GM18502 (cell line): ENCODE results near the gene SORCS3.

ENCODE experiments used
- ATAC-seq: cut with Tn5 transposase; IDR thresholded peaks from one replicate; pipeline ENCODE4 v1.9.1; 2021; ENCODE audit warnings: mild to moderate bottlenecking; ENCODE audit not compliant: unreplicated experiment, poor library complexity

SORCS3 gene

DNA sequence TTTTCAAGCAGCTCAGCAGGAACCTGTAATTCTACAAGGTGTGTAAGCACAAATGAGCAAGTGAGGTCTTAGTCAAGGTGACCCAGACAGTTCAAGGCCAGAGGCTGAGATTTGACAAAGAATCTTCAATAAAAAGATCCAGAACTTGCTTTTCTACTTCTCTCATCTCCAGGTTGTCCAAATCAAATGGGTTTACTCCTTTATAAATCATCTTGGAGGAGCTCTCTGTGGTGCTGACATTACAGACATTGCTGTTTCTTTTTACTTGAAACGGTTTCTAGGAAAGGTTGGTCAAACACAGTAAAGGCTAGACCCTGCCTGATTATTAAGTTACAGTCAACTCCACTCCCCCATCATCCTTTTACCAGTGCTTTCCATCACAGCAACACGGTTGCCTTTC is 504.6 kb downstream of the SORCS3 start:
- ATAC-seq = no peak

DNA sequence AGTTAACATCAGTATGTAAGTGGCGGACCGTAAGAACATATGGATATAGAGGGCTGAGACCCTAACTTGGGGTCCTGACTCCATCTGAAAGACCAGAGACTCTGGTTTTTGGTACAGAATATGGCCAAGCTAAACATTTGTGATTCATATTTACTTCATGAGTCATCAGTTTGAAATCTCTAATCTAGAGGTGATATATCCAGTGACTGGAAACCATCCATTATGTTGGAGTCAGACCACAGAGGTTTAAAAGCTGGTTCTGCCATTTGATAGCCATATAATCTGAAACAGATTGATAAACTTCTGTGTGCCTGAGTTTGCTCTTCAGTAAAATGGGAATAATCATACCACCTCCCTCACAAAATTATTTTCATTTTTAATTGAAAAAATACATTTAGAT is 505.3 kb downstream of the SORCS3 start:
- no peak for ATAC-seq

DNA sequence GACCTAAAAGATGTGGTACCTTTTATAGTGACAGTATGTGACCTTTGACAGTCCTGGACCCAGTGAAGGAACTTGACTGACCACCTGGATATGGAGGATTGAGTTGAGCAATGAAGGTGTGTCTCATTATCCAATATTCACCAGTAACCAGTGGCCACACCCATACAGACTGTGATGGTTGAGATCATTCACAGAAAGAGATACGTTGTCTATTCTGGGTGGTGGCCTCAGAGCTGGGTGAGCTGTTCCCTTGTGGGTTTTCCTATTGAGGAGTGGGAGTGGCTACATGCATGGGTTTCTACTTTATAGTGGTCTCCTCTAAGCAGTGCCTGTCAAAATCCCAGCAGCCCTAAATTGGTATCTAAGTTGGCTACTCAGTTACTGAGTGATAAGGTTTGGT is 507.4 kb downstream of the SORCS3 start:
- ATAC-seq = no peak

DNA sequence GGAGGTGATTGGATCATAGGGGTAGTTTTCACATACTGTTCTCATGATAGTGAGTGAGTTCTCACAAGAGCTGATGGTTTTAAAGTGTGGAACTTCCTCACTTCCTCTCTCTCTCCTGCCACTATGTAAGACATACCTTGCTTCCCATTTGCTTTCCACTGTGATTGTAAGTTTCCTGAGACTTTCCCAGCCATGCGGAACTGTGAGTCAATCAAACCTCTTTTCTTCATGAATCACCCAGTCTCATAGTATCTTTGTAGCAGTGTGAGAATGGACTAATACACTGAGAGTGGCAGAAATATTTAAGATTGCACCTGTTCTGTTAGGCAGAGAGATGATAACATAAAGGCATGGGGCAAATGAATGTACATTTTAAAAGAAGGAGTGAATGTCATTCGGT is 507.8 kb downstream of the SORCS3 start:
- no peak for ATAC-seq

DNA sequence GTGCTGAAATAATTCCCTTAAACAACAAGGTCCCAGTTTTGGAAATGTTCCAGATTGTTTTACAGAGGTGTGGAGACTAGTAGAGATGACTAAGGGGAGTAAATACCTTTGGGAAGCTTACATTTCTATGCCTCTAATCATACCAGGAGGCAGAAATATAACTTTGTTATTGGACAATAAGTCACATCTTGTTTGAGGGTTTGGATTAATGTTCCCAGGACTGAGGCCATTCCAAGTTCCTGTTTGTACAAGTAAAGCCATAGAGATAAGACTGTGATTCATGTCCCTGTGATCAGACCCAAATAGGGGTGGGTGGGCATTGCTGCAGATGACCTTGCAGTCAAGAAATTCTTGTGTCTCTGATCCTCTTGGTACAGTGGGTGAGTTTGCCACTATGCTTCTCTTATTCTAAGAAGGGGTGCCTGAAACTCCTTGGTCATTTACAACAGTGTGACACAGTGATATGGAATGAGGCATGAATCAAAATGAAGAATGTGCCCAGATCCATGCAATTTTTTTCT is 508.3 kb downstream of the SORCS3 start:
- no peak for ATAC-seq

DNA sequence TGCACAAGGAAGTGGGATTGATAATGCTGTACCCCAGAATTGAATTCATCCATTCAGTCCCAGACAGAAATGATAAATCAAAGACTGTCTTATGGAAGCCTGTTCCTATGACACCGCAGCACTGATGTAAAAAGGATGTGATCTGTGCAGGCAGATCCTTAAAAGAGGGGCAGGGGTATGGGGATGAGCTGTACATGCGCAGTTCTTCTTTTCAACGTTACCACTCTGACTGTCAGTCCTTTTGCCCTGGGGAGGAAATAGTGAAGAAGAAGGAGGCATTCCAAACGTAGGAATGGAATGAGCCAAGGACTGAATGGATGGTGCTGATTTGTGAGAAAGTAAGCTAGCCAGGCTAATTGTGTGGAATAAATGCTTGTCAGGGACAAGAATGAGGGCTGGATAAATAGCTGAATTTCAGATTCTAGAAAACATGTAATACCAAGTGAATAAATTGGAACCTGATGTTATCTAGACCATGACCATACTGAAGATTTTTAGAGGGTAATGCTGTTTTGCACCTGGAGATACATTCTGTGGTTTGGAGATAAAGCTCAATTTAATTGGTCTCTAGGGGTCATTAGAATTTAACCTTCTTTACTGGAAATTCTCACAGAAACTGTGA is 509.3 kb downstream of the SORCS3 start:
- no peak for ATAC-seq

DNA sequence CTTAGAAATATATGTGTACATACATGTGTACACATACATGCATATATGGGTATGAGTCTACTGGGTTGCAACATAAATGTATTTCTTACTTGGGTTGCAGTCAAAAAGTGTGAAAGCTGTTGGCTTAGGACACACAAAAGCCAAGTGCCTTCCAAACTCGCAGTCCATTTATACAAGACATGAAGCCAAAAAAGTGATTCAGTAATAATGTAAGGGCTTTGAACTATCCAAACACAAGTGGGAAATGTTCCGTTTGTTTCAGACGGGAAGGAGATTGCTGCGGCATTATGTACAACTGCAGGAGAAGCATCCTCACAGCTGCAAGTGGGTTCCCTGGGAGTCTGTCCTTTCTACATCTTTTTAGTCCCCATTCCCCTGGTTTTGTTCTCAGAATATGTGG is 513.6 kb downstream of the SORCS3 start:
- ATAC-seq = no peak

DNA sequence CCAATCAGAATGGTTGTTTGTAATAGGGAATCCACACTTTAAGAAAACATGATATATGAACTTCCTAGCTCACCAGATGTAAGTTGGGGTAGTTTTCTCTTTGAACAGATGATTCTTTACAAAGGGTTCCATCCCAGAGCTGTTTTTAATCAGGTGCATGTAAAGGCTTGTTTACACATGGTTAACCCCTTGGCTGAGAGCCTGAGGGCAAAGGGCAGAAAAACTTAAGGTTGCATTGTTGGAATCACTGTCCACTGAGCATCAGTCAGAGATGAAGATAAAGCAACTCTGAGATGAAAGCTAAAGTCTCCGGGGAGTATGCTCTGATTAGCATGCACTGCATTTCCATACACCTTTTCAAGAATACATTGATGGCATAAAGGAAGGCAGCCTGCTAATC is 518.2 kb downstream of the SORCS3 start:
- ATAC-seq = no peak

DNA sequence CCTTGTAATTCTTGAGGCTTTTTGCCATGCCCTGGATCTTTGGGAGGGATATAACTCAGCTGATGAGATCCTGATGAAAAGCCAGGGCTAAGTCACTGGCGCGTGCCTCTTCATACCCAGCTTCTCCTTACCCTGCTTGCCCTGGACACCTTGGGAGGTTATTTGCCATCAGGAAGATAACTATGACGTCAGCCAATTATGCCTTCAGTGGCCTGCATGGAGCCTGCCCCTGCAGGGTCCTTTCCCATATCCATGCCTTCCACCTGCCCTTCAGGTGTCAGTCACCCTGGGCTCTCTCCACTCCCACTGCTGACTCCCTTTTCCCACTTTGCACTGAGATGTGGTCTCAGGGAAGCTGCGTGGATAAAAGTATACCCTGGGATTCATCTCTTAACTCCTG is 520.1 kb downstream of the SORCS3 start:
- no peak for ATAC-seq

DNA sequence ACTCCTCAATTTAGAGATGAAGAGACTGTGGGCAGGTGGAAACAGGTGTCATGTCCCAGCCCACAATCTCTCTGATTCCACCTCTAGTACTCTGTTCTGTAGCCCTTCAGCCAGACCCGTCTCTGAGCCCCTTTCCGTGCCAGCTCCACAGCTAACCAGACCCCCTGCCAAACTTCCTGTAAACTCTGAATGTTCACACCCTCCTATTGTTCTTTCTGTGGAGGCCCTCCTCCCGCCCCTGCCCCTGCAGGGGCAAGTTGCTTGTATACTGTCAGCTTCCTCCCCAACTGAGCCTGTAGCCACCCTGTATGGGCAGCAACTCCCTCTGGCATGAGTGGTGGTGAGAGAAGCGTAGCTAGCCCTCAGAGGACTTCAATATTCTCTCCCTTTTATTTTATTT is 520.7 kb downstream of the SORCS3 start:
- ATAC-seq = no peak

DNA sequence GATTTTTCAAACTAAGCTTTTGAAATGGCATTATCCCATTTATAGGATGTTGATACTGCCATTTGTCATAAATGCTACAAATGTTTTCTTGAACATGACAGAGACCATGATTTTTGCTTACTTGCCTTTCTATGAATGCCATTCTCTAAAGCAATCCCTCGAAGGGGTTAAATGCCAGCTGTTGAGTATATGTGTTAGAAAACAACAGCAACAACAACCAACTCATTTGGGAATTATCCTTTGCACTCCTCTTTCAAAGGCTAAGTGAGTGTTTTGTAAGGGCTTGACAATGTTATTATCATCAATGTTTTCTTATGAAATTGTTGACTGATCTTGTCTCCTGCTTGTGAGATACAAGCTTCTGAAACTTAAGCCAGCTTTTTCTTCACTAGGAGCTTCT is 529.4 kb downstream of the SORCS3 start:
- no peak for ATAC-seq

DNA sequence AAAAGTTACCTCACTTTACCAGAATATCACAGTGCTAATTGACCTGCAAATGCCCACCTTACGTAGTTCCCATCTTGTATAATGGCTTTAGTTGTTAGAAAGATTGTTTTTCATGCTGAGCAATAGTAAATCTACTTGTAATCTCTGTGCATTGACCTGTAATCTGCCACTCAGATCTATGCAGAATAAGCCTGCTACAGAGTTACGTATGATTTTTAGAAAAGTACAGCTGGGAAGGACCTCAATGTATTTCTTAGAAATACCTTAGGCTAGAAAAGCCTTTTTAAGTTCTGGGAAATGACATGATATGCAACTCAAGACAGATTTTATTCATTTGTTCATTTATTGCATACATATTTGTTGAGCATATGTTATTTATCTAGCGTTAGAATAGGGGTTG is 530.9 kb downstream of the SORCS3 start:
- no peak for ATAC-seq

DNA sequence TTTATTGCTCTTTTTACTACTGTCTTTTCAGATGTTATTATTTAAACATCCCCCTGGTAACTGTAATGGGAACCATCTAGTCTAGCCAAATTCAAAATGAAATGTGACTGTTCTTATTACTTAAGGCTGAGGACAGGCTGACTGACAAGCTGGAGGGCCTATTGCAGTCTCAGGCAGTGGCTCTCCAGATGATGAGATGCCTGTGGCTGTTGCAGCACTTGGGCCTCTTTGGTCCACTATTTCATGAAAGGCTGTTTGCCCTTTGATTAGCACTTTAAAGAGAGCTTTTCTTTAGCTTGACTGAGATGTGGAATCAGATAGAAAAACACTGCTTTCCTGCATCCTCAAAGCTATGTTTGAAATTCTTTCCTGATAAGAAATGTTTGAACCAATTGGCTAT is 540.5 kb downstream of the SORCS3 start:
- ATAC-seq = no peak

DNA sequence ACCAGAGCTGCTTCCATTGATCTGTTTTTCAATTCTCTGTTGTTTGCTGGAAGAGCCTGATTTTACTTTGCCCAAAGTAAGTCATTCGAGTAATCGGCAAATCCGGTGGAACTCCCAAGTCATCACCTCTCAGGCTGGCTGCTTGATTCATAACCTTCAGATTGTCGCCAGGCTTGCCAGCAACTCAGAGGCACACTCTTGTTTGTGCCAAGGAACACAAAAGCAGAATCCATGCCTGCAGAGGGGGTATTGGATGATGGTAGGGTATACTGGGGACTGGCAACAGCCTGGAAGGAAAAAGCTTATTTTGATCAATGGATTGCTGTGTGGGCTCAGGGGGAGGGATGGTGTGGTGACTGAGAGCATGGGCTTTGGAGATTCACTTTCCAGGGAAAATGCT is 542.4 kb downstream of the SORCS3 start:
- no peak for ATAC-seq

DNA sequence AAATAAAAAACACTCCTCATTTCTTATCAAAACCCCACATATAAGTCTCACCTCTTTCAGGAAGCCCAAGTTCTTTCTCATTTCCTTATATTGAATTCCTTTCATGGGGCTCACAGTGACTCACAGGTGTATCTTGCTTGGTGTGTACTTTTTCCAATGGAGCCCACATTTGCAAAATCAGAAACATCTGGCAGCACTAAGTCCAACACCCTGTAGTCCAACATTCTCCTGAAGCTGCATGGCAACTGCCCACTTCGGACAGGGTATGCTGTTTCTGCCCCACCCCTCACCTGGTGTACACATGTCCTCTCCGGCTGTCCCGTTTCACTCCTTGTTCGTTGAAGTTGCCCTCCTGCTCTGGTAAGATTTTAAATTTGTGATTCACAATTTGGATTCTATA is 544.1 kb downstream of the SORCS3 start:
- ATAC-seq = no peak

DNA sequence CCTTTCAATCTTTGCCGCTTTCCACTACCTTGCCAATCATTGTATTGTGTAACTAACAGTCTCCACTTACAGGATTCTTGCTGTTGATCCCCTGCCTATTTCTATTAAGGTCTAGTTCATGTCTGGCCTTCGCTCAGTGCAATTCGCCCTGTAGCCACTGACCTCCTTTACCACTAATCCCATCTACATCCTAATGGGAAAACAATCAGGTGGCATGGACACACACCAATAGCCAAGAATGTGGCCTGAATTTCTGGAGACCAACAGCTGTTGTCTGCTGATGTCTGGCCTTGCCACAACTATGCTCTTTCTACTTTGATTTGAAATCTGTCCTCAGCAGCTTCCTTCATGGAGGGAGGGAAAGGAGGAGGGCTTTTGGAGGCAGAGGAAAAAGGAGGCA is 546.2 kb downstream of the SORCS3 start:
- no peak for ATAC-seq

DNA sequence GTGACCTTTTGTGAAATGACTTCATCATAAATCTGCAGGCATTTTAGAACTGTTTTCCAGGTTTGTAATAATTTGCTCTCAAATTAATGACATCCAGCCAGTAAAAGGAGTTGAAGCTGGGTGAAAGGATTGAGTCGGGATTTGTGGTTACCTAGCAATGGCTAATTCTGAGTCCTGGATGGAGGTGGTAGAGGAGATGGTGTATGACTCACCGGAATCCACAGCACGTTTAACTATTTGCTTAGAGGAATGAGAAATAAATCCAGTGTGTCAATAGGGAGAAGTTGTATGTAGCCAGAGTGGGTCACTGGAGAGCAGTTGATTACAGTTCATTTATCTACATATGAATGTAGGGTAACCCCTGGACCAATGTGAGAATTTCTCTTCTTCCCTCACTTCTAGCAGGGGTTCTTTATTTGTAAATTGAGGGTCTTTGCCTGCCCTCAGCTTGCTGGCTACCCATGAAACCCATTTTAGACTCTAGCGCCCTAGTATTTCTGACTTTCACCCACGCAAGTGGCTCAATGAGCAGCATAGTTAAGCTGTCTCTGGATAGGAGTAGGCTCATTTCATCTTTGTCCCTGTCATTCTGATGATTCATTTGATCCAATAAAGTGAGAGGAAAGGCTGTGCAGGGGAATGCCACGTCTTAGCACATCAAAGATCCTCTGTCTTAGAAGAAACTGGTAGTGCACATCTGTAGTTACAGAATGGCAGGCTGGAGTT is 547.8 kb downstream of the SORCS3 start:
- no peak for ATAC-seq

DNA sequence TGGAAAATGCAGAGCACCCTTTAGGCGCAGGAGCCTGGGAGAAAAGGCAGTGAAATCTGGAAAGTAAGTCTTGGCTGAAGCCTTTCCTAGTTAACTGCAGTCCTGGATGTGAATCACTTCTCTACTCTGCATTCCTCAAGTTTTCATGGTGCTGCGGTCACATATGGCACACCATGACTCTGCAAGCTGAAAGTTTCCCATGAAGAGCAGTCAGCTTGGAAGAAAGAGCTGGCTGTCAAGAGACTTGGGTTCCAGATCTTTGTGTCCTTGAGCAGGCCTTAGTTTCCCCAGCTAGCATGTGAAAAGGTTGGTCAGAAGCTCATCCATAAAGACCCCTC is 548.3 kb downstream of the SORCS3 start:
- ATAC-seq = no peak

DNA sequence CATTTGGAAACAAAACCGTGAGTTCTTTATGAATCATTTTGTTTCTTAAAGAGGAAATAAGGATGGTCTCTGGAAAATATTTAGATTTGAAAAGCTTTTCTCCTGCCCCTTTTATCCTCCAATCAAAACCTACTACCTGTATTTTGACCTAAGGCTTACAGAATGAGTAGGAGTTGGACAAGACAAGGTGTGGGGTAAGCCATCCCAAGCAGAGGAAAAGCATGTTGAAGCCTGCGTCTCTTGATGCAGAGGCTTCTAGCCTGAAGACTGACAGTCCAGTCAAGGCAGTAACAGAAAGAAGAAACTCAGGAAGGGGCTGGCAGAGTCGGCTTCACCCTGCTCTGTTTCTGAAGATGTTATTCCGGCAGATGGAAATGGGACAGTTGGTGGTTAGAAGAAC is 551.1 kb downstream of the SORCS3 start:
- ATAC-seq = no peak

DNA sequence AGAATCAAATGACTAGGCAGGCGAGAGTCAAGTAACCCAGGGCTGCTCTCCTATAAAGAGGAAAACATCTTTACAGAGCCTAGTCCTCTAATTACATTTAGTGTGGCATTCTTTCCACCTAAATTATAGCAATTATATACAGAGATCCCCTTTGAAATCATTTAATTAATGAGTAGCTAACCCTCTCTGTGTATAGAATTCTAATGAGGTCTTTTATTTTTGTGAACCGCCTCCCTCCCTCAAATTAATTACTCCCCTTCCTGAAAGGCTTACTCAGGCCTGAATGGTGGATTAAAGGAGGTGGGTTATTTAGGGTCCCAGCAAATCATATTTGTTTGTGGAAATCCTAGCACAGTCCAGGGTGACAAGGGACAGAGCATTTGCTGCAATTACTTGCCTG is 551.8 kb downstream of the SORCS3 start:
- ATAC-seq = no peak

DNA sequence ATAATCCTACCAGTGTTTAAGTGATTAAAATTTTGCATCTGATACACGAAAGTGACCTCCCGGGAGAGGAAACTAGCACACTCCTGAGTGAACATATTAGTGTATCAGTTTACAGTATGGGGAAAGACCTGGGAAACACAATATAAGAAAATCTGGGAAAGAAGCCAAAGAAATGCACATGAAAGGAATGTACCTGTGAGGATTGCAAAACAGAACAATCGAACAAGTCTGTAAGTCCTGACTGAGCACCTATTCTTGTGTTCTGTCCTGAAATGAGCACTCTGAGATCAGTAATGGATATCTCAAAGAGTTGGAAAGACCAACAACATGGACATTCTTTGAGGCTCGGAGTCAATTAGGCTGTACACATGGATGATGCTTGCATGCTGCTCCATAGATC is 554.7 kb downstream of the SORCS3 start:
- no peak for ATAC-seq

DNA sequence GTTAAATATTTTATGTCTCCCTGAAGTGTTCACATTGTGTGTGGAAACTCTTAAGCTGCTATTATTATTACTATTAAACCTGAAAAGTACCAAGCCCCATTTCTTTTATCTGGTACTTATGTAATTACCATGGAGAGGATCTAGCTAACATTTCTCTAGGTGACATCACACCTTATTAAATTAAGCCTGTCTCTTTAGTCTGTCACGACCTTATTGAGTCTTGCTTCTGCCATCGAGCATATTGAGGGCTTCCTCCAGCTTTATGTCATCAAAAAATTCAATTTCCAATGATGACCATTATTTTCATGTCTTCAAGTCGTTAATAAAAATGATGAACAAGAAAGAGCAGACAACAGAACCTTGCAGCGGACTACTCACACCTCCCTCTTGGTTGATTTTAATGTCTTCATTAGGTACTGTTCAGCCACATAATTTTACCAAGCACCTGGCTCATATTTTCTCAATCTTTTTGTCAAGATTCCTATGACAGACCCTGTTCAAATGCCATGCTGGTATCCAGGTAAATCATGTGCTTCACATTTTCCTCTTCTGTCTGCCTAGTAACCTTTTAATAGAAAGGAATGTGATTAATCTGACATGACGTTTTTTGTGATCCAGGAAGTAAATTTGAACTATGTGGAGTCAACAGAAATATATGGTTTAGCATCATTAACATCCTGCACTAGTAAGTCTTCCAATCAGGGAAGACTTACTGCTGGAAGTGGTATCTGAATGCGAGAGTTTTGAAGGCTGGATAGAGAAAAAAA is 556.7 kb downstream of the SORCS3 start:
- no peak for ATAC-seq
